Stimulated activated CD4-positive, alpha-beta T cell treated with anti-CD3 and anti-CD28 coated beads, Interleukin-1b, Interleukin-23, amount 100 ng/mL, for 1 hour (primary cell): Measurements from ENCODE around the gene CRIM1.
A peak's percentile ranks its signal among the peaks of the same experiment; 100 is the strongest.
"Not testable (repeated sequence)": the region's sequence is repeated elsewhere in the genome, so short reads cannot be mapped to it uniquely, and the experiment has no call there.

Experiments
- DNase-seq, 2 donors: peaks; one replicate each; pipeline ENCODE4 v3.0.0-alpha.2; 2020; ENCODE audit warnings: low read depth in 2 of 2

The CRIM1 gene, protein sequence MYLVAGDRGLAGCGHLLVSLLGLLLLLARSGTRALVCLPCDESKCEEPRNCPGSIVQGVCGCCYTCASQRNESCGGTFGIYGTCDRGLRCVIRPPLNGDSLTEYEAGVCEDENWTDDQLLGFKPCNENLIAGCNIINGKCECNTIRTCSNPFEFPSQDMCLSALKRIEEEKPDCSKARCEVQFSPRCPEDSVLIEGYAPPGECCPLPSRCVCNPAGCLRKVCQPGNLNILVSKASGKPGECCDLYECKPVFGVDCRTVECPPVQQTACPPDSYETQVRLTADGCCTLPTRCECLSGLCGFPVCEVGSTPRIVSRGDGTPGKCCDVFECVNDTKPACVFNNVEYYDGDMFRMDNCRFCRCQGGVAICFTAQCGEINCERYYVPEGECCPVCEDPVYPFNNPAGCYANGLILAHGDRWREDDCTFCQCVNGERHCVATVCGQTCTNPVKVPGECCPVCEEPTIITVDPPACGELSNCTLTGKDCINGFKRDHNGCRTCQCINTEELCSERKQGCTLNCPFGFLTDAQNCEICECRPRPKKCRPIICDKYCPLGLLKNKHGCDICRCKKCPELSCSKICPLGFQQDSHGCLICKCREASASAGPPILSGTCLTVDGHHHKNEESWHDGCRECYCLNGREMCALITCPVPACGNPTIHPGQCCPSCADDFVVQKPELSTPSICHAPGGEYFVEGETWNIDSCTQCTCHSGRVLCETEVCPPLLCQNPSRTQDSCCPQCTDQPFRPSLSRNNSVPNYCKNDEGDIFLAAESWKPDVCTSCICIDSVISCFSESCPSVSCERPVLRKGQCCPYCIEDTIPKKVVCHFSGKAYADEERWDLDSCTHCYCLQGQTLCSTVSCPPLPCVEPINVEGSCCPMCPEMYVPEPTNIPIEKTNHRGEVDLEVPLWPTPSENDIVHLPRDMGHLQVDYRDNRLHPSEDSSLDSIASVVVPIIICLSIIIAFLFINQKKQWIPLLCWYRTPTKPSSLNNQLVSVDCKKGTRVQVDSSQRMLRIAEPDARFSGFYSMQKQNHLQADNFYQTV

DNA sequence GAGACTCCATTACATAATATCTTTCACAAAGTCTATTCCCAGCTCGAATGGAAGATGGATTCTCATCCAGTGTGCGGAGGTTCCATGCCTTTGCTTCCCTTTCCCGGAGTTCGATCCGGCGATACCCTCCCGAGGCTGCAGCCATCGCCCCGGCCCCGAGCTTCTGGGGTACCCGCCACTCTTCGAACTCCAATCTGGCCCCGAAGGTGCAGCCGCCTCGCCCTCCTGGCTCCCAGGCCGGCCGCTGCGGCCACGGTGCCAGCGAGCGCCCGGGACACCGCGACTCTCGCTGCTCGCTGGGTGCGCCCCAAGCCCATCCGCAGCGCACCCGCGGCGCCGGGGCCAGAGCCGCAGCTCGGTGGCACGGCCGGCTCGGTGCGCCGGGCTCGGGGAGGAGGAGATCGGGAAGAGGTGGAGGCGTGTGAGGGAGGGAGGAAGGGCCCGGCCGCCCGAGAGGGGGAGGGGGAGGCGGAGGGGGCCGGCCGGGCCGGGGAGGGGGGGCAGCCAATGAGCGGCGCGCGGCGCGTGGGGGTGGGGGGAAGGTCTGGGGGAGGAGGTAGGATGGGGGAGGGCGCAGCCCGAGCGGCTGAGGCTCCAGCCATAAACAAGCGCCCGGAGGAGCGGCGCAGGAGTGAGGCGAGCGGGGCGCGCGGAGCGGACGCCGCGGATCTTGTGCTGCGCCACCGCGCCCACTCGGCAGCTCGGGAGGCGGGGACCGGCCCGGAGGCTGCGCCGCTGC, at the start of gene CRIM1:
Gene CRIM1, plus strand, starts transcription at position 628 of the 739 bp plus-strand sequence. CDS start 515 bp downstream, outside the sequence.
- peak in 1 of 2 donors; percentile 20 for DNase-seq

DNA sequence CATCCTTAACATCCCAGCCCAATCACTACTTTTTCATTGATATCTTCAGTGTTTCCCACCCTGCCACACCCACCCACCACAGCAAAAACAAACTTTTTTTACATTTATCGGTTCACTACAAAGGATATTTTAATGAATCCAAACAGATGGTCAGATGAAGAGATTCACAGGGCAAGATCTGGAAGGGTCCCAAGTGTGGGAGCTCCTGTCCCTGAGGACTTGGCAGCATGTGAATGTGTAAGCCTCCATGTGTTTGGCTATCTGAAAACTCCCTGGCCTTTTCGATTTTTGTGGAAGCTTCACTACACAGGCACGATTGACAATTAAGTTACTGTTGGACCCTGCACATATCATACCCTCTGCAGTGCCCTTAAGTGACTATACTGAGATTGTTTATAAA, 48.1 kb upstream of the CRIM1 start:
- DNase-seq: no peak

DNA sequence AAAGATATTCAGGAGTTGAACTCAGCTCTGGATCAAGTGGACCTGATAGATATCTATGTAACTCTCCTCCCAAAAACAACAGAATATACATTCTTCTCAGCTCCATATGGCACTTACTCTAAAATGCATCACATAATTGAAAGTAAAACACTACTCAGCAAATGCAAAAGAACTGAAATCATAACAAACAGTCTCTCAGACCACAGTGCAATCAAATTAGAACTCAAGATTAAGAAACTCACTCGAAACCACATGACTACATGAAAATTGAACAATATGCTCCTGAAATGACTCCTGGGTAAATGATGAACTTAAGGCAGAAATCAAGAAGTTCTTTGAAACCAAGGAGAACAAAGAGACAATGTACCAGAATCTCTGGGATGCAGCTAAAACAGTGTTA, 45.1 kb upstream of the CRIM1 start:
- not testable (repeated sequence) for DNase-seq

DNA sequence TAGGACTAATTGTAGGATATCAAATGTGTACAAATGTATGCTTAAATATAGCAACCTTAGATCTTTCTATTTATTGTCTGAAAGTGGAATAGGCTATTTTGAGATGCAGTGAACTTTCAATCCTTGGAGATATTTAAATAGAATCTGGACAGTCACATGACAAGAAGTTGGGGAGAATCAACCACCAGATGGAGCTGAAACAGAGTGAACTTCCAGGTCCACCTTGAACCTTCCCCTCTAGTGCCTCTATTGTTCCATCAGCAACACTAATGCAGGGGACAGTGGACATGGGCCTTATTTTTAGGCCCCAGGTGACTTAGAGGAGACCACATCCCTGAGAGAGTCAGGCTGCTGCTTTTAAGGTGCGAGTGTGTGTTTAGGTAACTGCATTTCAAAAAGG, 37.0 kb upstream of the CRIM1 start:
- DNase-seq: no peak

DNA sequence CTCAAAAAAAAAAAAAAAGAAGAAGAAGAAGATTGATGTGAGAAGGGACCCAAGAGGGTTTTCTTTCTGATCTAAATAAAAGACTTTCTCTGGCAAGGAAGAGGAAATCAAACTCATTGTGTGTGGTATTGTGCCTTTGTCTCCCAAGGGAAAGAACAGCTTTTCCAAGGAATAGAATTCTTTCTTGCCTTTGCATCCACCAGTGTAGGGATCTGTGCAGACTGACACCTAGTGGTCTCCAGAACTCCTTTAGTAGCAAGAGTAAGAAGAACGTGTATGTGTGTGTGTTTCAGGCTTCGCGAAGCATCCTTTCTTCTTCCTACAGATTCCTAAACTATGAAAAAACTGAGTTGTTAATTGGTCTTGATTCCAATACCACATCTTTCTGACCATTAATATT, 33.5 kb upstream of the CRIM1 start:
- no peak for DNase-seq

DNA sequence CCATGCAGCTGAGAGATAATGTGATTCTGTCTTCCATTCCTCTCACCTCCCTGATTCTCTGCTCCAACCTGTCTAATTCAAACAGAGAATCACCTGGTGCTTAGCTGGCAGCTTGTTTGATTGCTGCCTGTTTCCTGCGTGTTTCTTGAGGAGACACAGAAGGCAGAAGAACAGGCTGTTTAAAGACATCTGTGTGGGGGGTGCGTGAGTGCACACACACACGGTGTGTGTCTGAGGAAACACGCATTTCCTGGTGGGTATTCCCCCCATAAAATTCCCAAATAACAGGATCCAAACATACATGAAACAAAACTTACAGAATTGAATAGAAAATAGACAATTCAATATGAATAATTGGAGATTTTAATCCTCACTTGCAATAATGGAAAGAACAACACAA, 29.3 kb upstream of the CRIM1 start:
- DNase-seq: no peak

DNA sequence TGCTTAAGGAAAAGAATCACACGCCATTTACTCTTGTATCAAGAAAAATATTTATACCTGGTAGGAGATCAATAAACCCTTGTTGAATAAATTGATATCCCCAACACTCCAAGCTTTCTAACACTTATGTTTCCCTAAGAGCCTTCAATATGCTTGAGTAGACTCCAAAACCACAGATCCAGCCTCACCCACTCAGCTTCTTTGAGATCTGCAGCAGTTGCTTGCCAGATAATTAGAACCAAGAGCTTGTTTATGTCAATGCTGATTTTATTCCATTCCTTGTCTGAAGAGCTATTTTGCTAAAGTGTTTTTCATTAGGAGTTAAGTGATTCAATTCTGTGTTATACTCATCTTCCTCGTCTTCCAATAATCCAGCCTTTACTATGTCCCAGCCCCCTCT, 26.3 kb upstream of the CRIM1 start:
- no peak for DNase-seq

DNA sequence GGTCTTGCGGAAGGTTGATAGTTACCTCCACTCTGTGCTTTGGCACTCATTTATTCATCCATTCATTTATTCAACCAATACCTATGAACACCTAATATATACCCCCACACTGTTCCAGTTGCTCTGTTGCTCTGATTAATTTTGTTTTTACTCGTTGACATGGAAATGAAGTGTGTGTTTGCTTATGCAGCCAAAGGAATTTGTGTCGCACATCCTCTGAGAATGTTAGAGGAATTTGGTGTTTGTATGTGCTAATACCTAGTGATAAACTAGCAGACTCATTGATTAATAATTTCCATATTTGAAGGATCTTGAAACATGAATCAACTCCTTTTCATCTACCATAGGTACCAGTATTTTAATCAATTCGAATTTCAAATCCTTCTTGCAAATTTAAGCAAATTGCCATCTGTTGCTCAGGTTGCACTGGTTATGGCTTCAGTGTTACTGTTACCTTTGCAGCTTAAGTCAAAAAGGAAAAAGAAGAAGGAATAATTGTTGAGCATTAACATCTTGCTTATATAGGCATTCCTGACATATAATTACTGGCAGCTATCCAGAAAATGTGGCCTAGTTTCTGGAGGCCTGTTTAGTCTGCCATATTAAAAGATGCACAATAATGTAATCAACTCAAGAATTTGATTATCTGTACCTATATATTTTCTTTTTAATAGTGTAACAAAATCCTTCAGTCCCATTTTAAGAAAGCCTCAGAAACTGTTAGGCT, 25.7 kb upstream of the CRIM1 start:
- no peak for DNase-seq

DNA sequence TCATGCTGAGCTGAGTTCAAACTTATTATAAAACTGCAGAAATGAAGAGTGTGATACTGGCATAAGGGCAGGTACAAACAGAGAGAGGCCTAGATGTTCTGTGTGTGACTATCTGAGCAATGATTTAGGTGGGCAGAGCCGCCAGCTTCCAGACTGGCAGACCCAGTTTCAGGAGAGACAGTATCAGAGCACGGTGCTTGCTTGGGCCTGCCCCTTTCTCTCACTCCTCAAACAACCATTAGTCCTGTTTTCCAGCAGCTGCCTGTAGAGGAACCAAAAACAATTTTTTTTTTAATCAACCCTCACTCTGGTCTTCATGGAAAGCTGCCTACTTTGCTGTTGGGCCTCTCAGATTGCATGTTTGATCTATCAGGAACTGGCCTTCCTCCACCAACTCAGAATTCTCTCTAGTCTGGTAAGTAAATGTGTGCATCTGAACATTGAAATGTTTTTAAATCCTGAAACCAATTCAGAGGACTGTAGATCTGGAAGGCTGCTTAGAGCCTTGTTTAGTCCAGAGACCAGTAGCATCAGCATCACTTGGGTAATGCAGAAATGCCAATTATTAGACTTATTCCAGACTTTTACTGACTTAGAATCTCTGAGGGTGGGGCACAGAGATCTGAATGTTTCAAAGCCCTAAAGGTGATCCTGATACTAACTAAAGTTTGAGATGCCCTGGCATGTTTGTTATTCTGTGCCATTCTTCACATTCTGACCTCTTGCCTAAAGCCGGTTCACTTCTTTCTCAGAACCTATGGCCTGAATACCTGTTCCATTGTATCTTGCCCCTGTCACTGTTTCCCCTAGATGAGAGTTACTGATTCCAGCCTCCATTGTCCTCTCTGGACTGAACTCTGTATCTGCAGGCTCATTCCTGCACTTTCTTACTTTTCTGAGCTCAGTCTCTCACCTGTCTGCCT, 24.8 kb upstream of the CRIM1 start:
- no peak for DNase-seq

DNA sequence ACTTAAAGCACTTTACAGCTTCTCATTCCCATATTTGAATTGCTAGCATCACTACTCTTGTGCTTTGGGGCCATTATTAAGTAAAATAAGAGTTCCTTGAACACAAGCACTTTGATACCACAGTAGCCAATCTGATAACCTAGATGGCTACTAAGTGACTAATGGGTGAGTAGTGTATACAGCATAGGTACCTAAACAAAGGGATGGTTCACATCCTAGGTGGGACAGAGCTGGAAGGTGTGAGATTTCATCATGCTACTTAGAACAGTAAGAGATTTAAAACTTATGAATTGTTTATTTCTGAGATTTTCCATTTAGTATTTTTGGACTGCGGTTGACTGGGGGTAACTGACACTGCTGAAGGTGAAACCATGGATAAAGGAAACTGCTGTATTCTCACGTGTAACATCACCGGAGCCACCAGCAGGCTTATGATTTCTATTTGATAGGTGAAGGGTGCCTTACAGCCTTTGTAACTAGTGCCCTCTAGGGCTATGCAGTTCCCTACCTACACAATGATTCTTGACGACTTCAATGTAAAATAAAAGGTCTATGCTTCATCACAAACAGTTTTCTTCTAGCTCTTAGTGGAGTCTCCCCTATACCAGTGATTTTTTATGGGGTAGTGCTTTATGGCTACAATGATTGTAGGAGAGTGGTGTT, 22.1 kb upstream of the CRIM1 start:
- no peak for DNase-seq

DNA sequence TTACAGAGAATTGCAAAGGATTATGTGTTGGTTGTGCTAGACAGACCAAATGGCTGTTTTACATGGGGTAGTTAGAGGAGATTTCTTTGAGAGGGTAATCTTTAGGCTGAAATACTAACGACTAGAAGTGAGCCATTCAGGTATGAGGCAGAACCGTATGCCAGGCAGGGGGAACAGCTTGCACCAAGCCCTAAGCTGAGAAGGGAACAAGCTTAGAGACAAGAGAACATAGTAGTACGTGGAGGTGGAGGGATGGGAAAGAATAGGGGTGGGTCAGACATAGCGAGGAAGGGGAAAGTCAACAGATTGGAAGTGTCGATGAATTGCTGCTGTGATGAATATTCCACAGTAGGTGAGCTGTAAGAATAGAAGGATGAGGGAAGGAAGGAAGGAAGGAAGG, 20.0 kb upstream of the CRIM1 start:
- DNase-seq: no peak

DNA sequence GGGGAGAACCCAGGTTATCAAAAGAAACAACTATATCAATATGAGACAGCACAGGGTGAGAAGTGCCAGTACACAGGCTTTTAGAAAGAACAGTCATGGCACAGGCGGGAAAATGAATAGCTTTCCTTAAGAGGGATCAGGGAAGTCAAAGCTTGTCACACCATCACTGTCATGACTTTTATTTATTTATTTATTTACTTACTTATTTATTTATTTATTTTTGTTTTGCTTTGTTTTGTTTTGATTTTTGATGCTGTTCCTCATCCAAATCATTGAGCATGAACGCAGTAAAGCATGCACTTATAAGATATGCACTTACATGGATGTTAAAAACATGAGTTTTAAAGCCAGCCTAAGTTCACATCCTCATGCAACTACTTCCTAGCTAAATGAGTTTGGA, 19.3 kb upstream of the CRIM1 start:
- no peak for DNase-seq

DNA sequence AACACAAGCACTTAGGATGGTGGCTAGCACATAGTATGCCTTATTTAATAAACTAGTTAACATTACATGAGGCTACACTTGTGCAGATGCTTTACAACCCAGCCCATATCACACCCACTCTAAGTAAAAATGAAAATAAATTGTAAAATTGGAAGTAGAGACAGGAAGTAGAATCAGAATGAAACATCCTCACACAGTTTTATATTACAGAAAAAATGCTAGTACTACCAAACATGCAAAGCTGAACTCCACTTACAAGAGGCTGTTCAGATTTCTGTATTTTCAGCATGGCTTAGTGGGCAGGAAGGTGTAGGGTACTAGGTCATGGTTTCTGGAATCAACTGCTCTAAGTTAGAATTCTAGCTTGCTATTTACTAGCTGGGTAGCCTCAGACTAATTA, 18.2 kb upstream of the CRIM1 start:
- DNase-seq: no peak

DNA sequence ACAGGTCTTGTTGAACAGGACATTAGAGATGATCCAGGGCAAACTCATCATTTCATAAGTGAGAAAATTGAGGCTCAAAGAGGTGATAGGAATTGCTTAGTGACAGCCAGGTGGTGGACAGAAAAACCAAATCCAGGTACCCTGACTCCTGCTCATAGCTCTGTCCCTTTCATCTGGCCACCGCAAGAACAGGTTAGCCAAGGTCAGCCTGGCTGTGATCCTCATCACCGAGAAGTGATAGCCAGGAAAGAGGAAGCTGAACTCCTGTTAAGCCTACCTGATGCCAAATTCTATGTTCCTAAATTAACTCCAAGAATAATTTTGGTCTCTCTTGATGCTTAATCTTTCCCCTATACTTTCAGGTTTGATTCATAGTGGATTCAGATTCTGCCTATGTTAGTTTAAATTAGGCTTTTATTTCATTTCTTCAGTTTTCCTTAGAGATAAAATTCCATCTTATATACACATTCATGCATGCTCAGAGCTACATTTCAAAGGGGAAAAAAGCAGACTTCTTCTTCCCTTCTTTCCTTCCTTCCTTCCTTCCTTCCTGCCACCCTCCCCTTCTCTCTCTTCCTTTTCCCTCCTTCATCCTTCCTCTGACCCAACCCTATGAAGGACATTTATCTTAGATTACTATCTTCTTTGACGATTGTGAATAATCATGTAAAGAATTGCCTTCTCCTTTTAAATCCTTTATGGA, 17.3 kb upstream of the CRIM1 start:
- no peak for DNase-seq

DNA sequence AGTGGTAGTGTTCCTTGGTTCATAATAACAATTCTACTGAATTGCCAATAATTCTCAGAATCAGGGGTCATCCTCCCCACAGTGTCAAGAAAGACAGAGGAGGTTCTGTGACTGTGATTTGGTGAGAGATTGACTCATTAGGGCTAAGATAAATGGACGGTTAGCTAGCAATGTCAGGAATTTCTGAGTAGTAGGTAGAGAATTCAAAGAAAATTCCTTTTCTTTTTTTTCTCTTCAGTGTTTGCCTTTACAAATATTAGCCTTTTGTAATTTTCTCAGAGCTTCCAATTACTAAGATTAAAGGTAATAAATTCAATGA, 16.8 kb upstream of the CRIM1 start:
- DNase-seq: no peak

DNA sequence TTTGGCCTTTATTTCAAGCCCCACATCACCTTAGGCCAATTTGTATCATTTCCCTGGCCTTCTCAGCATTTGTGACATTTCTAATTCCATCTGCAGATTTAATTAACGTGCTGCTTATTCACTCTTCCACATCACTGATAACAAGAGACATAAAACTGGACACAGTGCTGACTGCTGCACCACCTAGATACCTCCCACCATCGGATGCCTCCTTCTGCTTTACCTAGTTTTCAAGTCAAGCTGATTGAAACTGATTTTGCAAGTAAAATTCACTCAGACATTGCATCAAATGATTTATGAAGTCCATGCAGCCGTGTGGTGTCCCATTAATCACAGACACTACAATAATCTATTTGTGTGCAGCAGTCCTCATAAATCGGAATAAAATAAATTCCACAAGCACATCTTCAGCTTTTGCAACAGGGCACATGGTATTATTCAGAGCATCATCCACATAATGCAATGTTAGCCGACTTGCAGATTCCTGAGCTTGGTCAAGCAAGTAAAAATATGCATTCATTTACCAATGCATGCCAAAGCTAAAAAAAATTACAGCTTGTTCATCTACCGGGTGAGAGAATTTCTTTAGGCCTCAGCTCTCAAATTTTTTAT, 15.9 kb upstream of the CRIM1 start:
- DNase-seq: no peak

DNA sequence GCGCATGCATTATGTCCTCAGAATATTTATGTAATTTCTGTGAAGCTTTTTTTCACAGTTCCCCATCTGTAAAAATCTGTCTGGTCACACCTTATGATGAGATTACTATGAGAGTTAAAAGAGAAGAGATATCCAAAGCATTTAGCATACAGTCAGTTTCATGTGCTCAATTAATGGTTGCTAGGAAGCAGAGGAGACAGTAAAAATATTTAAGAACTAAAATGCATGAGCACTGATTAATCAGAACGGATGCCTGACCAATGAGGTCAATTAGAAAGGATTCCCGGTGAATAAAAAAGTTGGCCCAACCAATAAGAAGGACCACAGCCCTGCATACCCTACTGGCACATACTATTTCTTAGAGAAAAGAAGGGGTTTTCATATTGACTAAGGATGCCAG, 12.0 kb upstream of the CRIM1 start:
- DNase-seq: no peak

DNA sequence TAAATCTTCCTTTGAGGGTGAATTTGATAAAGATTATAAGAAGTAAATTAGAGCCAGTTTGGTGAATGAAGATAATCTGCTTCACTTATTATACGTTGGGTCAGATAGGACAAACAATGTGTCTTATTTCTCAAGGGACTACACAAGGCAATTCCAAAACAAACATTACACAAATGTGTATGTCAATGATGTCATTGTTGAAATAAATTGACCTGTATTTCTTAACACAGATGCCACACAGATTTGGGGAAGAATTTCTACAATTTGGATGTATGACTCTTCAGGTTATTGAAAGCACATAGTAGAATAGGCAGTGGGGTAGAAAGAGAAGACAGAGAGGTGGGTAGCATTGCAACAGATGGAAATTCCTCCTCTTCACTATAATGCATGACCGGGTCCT, 6.9 kb upstream of the CRIM1 start:
- no peak for DNase-seq

DNA sequence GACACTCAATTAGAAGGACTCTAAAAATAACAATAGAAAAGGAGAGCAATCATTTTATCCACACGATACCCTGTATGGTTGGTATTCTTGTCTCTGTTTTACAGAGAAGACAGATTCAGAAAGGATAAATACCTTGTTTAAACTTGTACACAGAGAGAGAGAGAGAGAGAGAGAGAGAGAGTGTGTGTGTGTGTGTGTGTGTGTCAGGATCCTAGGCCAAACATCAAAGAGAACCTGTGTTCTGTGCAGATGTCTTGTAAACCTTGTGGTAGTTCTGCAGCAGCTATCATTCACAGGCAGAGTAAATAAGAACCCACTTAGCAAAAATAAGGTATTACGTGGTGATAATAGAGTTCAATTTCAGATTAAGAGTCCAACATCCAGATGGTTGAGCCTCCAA, 4.3 kb upstream of the CRIM1 start:
- no peak for DNase-seq
